OCI-LY3 (cell line): ENCODE results near the gene CMIP.

ENCODE experiments used
- H2AFZ ChIP-seq: fragments of 200-600, 300-600 bp; shearing (Covaris generic); 2 replicates; pipeline ENCODE4 v1.6.0; 2014; ENCODE audit warnings: antibody characterized with exemption, low read depth, low read length
- H3K27ac ChIP-seq: fragments of 200-600, 300-600 bp; sonication (generic); 2 replicates; pipeline ENCODE4 v1.5.1; 2014; ENCODE audit warnings: mild to moderate bottlenecking, low read length, moderate library complexity, mixed read lengths
- H3K27me3 ChIP-seq: fragments of 200-600, 300-600 bp; sonication (generic); 2 replicates; pipeline ENCODE4 v1.6.1; 2014; ENCODE audit warnings: low read depth, low read length, mixed read lengths
- H3K36me3 ChIP-seq: fragments of 200-600, 300-600 bp; sonication (generic); replicated peaks from 2 replicates; pipeline ENCODE3; 2014; ENCODE audit warnings: low read depth, low read length, mixed read lengths
- H3K4me1 ChIP-seq: fragments of 300-600, 200-600 bp; sonication (generic); 2 replicates; pipeline ENCODE4 v1.6.1; 2014; ENCODE audit warnings: low read length, mixed read lengths
- H3K4me2 ChIP-seq: fragments of 200-600, 300-600 bp; sonication (generic); 2 replicates; pipeline ENCODE4 v1.6.1; 2014; ENCODE audit warnings: low read length, mixed read lengths
- H3K4me3 ChIP-seq: fragments of 300-600, 200-600 bp; sonication (generic); 2 replicates; pipeline ENCODE4 v1.5.1; 2014; ENCODE audit warnings: antibody characterized with exemption, mild to moderate bottlenecking, low read length, moderate library complexity
- H3K79me2 ChIP-seq: fragments of 300-600, 200-600 bp; shearing (Covaris generic); 2 replicates; pipeline ENCODE4 v1.6.1; 2014; ENCODE audit warnings: mild to moderate bottlenecking, low read length, mixed read lengths
- H3K9ac ChIP-seq: fragments of 300-600, 200-600 bp; shearing (Covaris generic); 2 replicates; pipeline ENCODE4 v1.6.0; 2014; ENCODE audit warnings: mild to moderate bottlenecking, low read length, moderate library complexity
- H3K9me3 ChIP-seq: fragments of 200-600, 300-600 bp; shearing (Covaris generic); 2 replicates; pipeline ENCODE4 v1.6.1; 2014; ENCODE audit warnings: low read length, mixed read lengths; ENCODE audit not compliant: insufficient read depth
- H4K20me1 ChIP-seq: fragments of 200-600, 300-600 bp; sonication (generic); 2 replicates; pipeline ENCODE4 v1.6.1; 2016; ENCODE audit warnings: low read length, mixed read lengths; ENCODE audit not compliant: insufficient read depth
- EZH2phosphoT487 ChIP-seq: fragments of 200-600 bp; shearing (Covaris generic); IDR thresholded peaks from 2 replicates; pipeline ENCODE4 v1.6.1; 2018; ENCODE audit warnings: antibody characterized with exemption, mixed run types, low read depth
- TF ChIP-seq, protein P1 (sequence below): fragments of 200-600, 300-600 bp; sonication (generic); IDR thresholded peaks from 2 replicates; pipeline ENCODE4 v1.5.1; 2014; ENCODE audit warnings: antibody characterized with exemption, low read length, low read depth

The CMIP gene

DNA sequence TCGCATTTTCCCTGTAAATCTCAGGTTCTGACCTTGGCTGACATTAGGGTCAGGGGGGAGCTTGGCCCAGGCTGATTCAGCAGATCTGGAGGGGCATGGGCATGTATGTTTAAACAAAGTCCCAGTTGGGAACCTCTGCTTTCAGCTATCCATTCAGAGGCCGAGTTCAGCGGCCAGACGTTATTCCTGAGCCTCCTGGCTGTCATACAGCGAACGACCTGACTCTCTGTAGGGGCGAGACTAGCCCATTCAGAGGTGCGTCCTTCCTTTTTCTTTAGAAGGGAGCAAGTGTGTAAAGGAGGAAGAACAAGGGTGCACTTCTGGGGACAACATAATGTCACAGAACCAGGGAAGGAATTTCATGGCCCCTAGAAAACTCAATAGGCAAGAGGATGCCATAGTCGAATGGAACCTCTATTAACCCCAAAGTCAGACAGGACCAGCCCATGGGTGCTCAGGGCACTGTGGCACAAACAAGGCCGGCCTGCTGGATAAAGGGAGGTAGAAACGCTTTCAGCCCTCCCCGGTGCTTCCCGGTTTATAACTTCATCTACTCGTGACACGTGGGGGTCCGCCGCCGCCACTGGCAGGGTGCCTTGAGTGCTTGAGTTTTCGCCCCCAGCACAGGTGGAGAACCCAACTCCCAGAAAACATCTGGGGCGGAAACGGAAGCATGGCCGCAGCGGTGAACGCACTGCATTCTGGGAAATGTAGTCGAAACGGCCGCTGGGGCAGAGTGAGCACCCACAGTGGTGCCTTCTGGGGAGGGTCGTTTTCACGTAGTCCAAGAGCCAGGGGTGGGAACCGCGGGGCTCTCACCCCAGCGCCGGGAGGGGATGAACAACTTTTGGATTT is 301.3 kb downstream of the CMIP start:
- Histone ChIP-seq H3K4me1 (peaks cover 68% of the 10 kb centered on the region), H3K9me3 (no peaks in the 10 kb centered on the region), H3K27ac (peak overlapping the region; percentile 67), H3K4me2 (peak overlapping the region; percentile 91), H2AFZ (peak overlapping the region; percentile 33; the same call in 1 of the 2 replicates), H3K79me2 (peaks cover 13% of the 10 kb centered on the region; the same call in 1 of the 2 replicates), H3K4me3 (peak overlapping the region; percentile 80), H3K9ac (peak overlapping the region; percentile 78), H3K27me3 (no peaks in the 10 kb centered on the region), H4K20me1 (no peaks in the 10 kb centered on the region), H3K36me3 (peaks cover 3% of the 10 kb centered on the region)
- no peak for TF ChIP-seq EZH2phosphoT487
- TF ChIP-seq, protein P1, sequence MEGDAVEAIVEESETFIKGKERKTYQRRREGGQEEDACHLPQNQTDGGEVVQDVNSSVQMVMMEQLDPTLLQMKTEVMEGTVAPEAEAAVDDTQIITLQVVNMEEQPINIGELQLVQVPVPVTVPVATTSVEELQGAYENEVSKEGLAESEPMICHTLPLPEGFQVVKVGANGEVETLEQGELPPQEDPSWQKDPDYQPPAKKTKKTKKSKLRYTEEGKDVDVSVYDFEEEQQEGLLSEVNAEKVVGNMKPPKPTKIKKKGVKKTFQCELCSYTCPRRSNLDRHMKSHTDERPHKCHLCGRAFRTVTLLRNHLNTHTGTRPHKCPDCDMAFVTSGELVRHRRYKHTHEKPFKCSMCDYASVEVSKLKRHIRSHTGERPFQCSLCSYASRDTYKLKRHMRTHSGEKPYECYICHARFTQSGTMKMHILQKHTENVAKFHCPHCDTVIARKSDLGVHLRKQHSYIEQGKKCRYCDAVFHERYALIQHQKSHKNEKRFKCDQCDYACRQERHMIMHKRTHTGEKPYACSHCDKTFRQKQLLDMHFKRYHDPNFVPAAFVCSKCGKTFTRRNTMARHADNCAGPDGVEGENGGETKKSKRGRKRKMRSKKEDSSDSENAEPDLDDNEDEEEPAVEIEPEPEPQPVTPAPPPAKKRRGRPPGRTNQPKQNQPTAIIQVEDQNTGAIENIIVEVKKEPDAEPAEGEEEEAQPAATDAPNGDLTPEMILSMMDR: no peak

GRCh38 chr16:81746566-81746965 is 302.0 kb downstream of the CMIP start:
- Histone ChIP-seq H3K36me3 (peaks cover 3% of the 10 kb centered on the region), H3K4me2 (peak overlapping the region; percentile 91), H3K27me3 (no peaks in the 10 kb centered on the region), H3K4me3 (peak overlapping the region; percentile 80), H3K79me2 (peaks cover 9% of the 10 kb centered on the region; the same call in 1 of the 2 replicates), H3K4me1 (peaks cover 68% of the 10 kb centered on the region), H3K9ac (peak overlapping the region; percentile 78), H3K27ac (peak overlapping the region; percentile 67), H3K9me3 (no peaks in the 10 kb centered on the region), H4K20me1 (no peaks in the 10 kb centered on the region), H2AFZ (peak overlapping the region; percentile 33; the same call in 1 of the 2 replicates)
- TF ChIP-seq, protein P1: no peak
- TF ChIP-seq EZH2phosphoT487: no peak

- H3K4me1 ChIP-seq: peaks cover 76% of the 10 kb centered on the region
- no peaks in the 10 kb centered on the region for H3K27me3 ChIP-seq
- H3K27ac ChIP-seq: peak overlapping the region; percentile 95
- H4K20me1 ChIP-seq: no peaks in the 10 kb centered on the region
- peak overlapping the region; percentile 76 for H3K4me2 ChIP-seq
- H3K79me2 ChIP-seq: peaks cover 6% of the 10 kb centered on the region; the same call in 1 of the 2 replicates
- TF ChIP-seq, protein P1: peak; percentile 35
- TF ChIP-seq EZH2phosphoT487: no peak; the same call in 1 of the 2 replicates
- peak overlapping the region; percentile 69 for H3K9ac ChIP-seq
- peaks cover 3% of the 10 kb centered on the region for H3K36me3 ChIP-seq
- peak overlapping the region; percentile 53 for H3K4me3 ChIP-seq
- H3K9me3 ChIP-seq: no peaks in the 10 kb centered on the region
- H2AFZ ChIP-seq: no peak overlapping the region
Measured at GRCh38 chr16:81748476-81749198, 304.0 kb downstream of the CMIP start.
